ENCODE measurements around the gene GAP43.

The GAP43 gene

DNA sequence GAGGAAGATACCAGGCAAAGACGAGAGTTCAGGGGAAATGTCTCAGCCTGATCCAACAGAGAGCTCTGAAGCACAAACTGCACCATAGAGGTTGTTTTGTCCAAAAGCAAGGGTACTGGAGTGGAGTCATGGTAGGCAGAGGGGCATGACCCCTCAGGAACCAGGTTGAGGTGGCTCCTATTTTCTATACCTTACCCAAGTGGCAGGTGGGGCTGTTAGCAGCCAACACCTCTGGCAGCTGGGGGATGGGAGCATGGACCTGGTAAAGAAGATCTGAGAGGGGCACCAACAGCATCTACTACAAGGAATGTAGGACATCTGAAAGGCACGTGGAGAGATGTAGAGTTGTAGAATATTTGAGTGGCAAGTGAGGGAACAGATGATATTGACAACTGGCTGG, 85.2 kb downstream of the GAP43 start:
- Histone ChIP-seq H3K4me1 (ENCODE audit: control insufficient read depth, insufficient read depth, low read length, poor library complexity, severe bottlenecking) (no peaks in the 10 kb centered on the region), H3K27ac (ENCODE audit: insufficient read depth, low read length, poor library complexity, severe bottlenecking) (no peak overlapping the region), H3K4me3 (ENCODE audit: insufficient read depth, low read depth, low read length, poor library complexity, severe bottlenecking) (no peak overlapping the region), H3K27me3 (replicated peaks; ENCODE audit: control insufficient read depth, insufficient read depth, low read length, poor library complexity, severe bottlenecking) (no peaks in the 10 kb centered on the region), H3K9me3 (ENCODE audit: control insufficient read depth, low read length) (no peaks in the 10 kb centered on the region), H3K36me3 (ENCODE audit: control insufficient read depth, insufficient read depth, low read length) (no peaks in the 10 kb centered on the region)
- no peak for DNase-seq

DNA sequence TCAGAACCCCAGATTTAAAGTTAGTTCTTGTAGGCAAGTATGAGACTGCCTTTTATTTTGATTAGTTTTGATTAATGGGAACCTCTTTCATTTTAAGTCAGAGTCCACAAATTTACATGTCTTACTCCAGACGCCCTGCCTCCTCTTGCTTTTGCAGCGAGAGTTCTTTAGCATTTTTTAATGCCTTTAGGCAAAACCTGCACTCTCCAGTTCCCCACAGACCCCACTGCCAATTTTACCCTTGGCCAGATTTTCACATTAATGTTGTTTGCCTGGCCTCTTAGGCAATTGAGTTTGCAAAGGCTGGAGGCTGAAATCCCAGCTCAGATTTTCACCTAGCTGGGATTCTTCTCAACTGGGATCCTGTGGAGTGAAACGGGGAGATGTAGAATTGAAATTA, 85.8 kb downstream of the GAP43 start:
- DNase-seq = no peak
- H3K9me3 ChIP-seq (ENCODE audit: control insufficient read depth, low read length) = no peaks in the 10 kb centered on the region
- H3K4me1 ChIP-seq (ENCODE audit: control insufficient read depth, insufficient read depth, low read length, poor library complexity, severe bottlenecking) = no peaks in the 10 kb centered on the region
- H3K4me3 ChIP-seq (ENCODE audit: insufficient read depth, low read depth, low read length, poor library complexity, severe bottlenecking) = no peak overlapping the region
- H3K27me3 ChIP-seq (replicated peaks; ENCODE audit: control insufficient read depth, insufficient read depth, low read length, poor library complexity, severe bottlenecking) = no peaks in the 10 kb centered on the region
- no peak overlapping the region for H3K27ac ChIP-seq (ENCODE audit: insufficient read depth, low read length, poor library complexity, severe bottlenecking)
- H3K36me3 ChIP-seq (ENCODE audit: control insufficient read depth, insufficient read depth, low read length) = no peaks in the 10 kb centered on the region

DNA sequence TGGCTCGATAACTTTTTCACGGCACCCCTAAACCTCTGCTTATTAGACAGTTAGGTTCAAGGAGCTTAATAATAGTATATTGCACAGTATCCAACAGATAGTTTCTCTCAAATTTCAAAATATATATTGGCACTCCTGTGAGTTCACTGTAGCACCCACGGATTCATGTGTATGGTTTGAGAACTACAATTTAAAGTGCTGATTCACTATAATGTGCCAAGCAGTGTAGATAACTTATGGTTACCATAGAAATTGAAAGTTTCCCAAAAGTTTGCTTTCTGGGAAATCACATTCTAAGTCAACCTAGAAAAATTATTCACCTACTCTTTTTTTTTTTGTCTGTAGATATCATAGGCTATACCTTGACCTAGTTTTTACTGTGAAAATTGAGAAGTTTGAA, 86.6 kb downstream of the GAP43 start:
- no peaks in the 10 kb centered on the region for H3K4me1 ChIP-seq (ENCODE audit: control insufficient read depth, insufficient read depth, low read length, poor library complexity, severe bottlenecking)
- H3K4me3 ChIP-seq (ENCODE audit: insufficient read depth, low read depth, low read length, poor library complexity, severe bottlenecking) = no peak overlapping the region
- no peak overlapping the region for H3K27ac ChIP-seq (ENCODE audit: insufficient read depth, low read length, poor library complexity, severe bottlenecking)
- no peaks in the 10 kb centered on the region for H3K9me3 ChIP-seq (ENCODE audit: control insufficient read depth, low read length)
- no peaks in the 10 kb centered on the region for H3K36me3 ChIP-seq (ENCODE audit: control insufficient read depth, insufficient read depth, low read length)
- no peak for DNase-seq
- H3K27me3 ChIP-seq (replicated peaks; ENCODE audit: control insufficient read depth, insufficient read depth, low read length, poor library complexity, severe bottlenecking) = no peaks in the 10 kb centered on the region

DNA sequence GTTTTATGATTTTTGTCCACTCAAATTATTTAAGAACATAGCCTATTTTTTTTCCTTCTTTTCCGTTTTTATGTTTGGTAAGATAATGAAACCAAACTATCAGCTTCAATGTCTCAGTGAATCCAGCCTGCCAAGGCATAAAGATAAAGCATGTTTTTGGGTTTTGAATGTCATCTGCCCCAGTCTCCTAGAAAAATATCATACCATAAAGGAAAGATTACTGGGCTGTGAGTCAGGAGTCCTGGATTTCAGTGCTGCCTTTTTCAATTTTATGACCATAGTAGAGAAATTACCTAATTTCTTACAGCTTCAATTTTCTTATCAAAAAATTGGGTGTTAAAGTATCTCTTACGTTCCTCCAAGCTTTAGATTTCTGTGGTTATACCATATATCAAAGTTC, 87.5 kb downstream of the GAP43 start:
- no peaks in the 10 kb centered on the region for H3K9me3 ChIP-seq (ENCODE audit: control insufficient read depth, low read length)
- H3K27ac ChIP-seq (ENCODE audit: insufficient read depth, low read length, poor library complexity, severe bottlenecking) = no peak overlapping the region
- H3K4me3 ChIP-seq (ENCODE audit: insufficient read depth, low read depth, low read length, poor library complexity, severe bottlenecking) = no peak overlapping the region
- no peaks in the 10 kb centered on the region for H3K36me3 ChIP-seq (ENCODE audit: control insufficient read depth, insufficient read depth, low read length)
- no peaks in the 10 kb centered on the region for H3K4me1 ChIP-seq (ENCODE audit: control insufficient read depth, insufficient read depth, low read length, poor library complexity, severe bottlenecking)
- H3K27me3 ChIP-seq (replicated peaks; ENCODE audit: control insufficient read depth, insufficient read depth, low read length, poor library complexity, severe bottlenecking) = no peaks in the 10 kb centered on the region
- DNase-seq = no peak

DNA sequence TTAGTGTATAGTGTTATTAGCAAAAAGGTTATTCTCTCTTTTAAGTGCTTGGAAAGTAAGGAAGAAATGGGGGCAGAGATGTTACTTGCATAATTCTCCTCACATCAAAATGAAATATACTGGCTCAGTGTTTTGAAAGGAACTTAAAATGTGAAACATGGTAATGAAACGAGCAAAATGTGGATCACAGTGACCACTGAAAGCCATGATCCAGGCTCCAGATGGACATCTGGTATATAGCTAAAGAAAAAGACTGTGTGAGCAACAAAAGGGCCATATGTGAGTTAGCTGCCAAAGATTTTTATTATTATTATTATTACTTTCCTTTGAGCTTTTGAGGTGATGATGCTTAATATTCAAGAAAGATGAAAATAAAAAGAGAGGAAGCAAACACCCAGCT, 89.6 kb downstream of the GAP43 start:
- Histone ChIP-seq H3K9me3 (ENCODE audit: control insufficient read depth, low read length) (no peaks in the 10 kb centered on the region), H3K27ac (ENCODE audit: insufficient read depth, low read length, poor library complexity, severe bottlenecking) (no peak overlapping the region), H3K4me1 (ENCODE audit: control insufficient read depth, insufficient read depth, low read length, poor library complexity, severe bottlenecking) (no peaks in the 10 kb centered on the region), H3K27me3 (replicated peaks; ENCODE audit: control insufficient read depth, insufficient read depth, low read length, poor library complexity, severe bottlenecking) (no peaks in the 10 kb centered on the region), H3K36me3 (ENCODE audit: control insufficient read depth, insufficient read depth, low read length) (no peaks in the 10 kb centered on the region), H3K4me3 (ENCODE audit: insufficient read depth, low read depth, low read length, poor library complexity, severe bottlenecking) (no peak overlapping the region)
- DNase-seq = no peak

DNA sequence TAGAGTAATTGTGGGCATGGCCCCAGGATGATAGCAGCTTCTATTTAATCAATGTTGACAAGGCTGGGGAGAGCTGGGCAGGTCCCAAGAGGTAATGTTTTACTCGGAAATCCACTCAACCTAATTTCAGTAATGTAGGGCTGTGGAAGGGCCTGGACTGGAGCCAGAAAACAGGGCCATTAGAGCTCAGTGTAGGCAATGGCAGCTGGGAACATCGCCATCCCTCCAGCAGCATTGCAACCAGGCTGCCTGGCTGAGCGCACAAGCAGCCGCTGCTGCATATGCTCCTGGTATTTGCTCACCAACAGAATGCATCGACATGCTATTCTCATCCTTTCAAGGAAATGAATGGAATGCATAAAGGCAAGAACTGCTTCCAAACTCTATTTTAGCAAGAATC, 90.0 kb downstream of the GAP43 start:
- DNase-seq = no peak
- H3K9me3 ChIP-seq (ENCODE audit: control insufficient read depth, low read length) = no peaks in the 10 kb centered on the region
- no peak overlapping the region for H3K27ac ChIP-seq (ENCODE audit: insufficient read depth, low read length, poor library complexity, severe bottlenecking)
- H3K4me1 ChIP-seq (ENCODE audit: control insufficient read depth, insufficient read depth, low read length, poor library complexity, severe bottlenecking) = no peaks in the 10 kb centered on the region
- no peaks in the 10 kb centered on the region for H3K36me3 ChIP-seq (ENCODE audit: control insufficient read depth, insufficient read depth, low read length)
- no peak overlapping the region for H3K4me3 ChIP-seq (ENCODE audit: insufficient read depth, low read depth, low read length, poor library complexity, severe bottlenecking)
- no peaks in the 10 kb centered on the region for H3K27me3 ChIP-seq (replicated peaks; ENCODE audit: control insufficient read depth, insufficient read depth, low read length, poor library complexity, severe bottlenecking)

DNA sequence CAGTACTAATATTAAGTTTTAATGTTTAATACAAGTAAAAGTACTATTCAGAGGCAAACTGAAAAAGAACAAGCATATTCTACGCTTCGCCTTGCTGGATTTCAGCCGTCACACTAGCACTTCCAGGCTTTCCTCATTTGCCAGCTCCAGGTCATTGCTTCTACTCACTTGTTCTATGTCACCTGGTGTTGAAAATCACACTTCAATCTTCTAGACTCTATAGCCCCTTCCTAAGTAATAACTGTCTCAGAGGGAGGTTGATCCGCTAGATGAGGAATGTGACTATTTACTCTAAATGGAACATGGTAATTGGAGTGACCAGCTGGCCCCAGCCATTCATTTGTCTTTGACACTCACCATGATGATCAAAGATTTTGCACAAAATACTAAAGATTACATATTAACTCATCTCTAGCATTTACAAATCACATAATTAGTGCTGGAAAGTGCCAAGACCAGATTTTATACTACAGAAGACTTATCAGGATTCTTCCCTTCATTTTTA, 92.0 kb downstream of the GAP43 start:
- Histone ChIP-seq H3K27ac (ENCODE audit: insufficient read depth, low read length, poor library complexity, severe bottlenecking) (no peak overlapping the region), H3K9me3 (ENCODE audit: control insufficient read depth, low read length) (no peaks in the 10 kb centered on the region), H3K27me3 (replicated peaks; ENCODE audit: control insufficient read depth, insufficient read depth, low read length, poor library complexity, severe bottlenecking) (no peaks in the 10 kb centered on the region), H3K36me3 (ENCODE audit: control insufficient read depth, insufficient read depth, low read length) (no peaks in the 10 kb centered on the region), H3K4me1 (ENCODE audit: control insufficient read depth, insufficient read depth, low read length, poor library complexity, severe bottlenecking) (no peaks in the 10 kb centered on the region), H3K4me3 (ENCODE audit: insufficient read depth, low read depth, low read length, poor library complexity, severe bottlenecking) (no peak overlapping the region)
- DNase-seq = no peak

DNA sequence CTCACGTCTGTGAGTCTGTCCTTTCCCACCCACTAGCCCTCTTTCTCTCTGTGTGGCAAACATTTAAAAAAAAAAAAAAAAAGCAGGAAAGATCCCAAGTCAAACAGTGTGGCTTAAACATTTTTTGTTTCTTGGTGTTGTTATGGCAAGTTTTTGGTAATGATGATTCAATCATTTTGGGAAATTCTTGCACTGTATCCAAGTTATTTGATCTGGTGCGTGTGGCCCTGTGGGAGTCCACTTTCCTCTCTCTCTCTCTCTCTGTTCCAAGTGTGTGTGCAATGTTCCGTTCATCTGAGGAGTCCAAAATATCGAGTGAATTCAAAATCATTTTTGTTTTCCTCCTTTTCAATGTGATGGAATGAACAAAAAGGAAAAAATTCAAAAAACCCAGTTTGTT, 97.7 kb downstream of the GAP43 start:
- Histone ChIP-seq H3K4me3 (ENCODE audit: insufficient read depth, low read depth, low read length, poor library complexity, severe bottlenecking) (no peak overlapping the region), H3K9me3 (ENCODE audit: control insufficient read depth, low read length) (no peaks in the 10 kb centered on the region), H3K4me1 (ENCODE audit: control insufficient read depth, insufficient read depth, low read length, poor library complexity, severe bottlenecking) (no peaks in the 10 kb centered on the region), H3K27ac (ENCODE audit: insufficient read depth, low read length, poor library complexity, severe bottlenecking) (no peak overlapping the region), H3K27me3 (replicated peaks; ENCODE audit: control insufficient read depth, insufficient read depth, low read length, poor library complexity, severe bottlenecking) (no peaks in the 10 kb centered on the region), H3K36me3 (ENCODE audit: control insufficient read depth, insufficient read depth, low read length) (no peaks in the 10 kb centered on the region)
- DNase-seq = no peak

DNA sequence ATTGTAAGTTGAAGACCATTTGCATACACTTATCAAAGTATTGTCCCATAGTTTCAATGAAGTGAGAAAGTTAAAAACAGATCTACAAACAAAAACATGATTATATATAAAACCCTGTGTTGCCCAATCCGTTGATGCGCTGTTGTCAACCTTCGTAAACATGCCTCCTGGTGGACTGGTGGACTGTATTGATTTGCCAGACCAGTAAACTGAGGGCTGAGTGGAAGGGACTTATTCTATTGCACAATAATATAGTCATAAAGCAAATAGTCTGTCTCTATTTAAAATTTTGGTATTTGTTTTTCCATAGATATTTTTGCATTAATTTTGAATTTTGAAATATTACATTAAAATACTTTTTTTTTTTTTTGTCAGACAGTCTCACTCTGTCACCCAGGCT, 102.5 kb downstream of the GAP43 start:
- Histone ChIP-seq H3K27me3 (replicated peaks; ENCODE audit: control insufficient read depth, insufficient read depth, low read length, poor library complexity, severe bottlenecking) (no peaks in the 10 kb centered on the region), H3K36me3 (ENCODE audit: control insufficient read depth, insufficient read depth, low read length) (no peaks in the 10 kb centered on the region), H3K4me3 (ENCODE audit: insufficient read depth, low read depth, low read length, poor library complexity, severe bottlenecking) (no peak overlapping the region), H3K4me1 (ENCODE audit: control insufficient read depth, insufficient read depth, low read length, poor library complexity, severe bottlenecking) (no peaks in the 10 kb centered on the region), H3K27ac (ENCODE audit: insufficient read depth, low read length, poor library complexity, severe bottlenecking) (no peak overlapping the region), H3K9me3 (ENCODE audit: control insufficient read depth, low read length) (no peaks in the 10 kb centered on the region)
- DNase-seq = no peak

DNA sequence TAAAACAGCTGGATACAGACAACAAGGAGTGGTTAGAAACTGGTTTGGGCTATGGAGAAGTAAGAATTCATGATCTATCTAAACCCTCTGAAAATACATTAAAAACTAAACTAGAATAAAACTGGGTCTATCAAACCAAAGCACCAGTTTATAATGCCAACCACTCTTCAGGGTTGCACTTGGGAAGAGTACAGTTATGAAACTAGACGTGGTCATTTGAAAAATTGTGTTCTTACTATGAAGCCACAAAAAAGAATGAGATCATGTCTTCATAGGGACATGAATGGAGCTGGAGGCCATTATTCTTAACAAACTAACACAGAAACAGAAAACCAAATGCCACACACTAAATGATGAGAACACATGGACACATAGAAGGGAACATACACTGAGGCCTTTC, 103.8 kb downstream of the GAP43 start:
- no peaks in the 10 kb centered on the region for H3K36me3 ChIP-seq (ENCODE audit: control insufficient read depth, insufficient read depth, low read length)
- H3K4me1 ChIP-seq (ENCODE audit: control insufficient read depth, insufficient read depth, low read length, poor library complexity, severe bottlenecking) = no peaks in the 10 kb centered on the region
- no peaks in the 10 kb centered on the region for H3K27me3 ChIP-seq (replicated peaks; ENCODE audit: control insufficient read depth, insufficient read depth, low read length, poor library complexity, severe bottlenecking)
- no peak for DNase-seq
- no peaks in the 10 kb centered on the region for H3K9me3 ChIP-seq (ENCODE audit: control insufficient read depth, low read length)
- no peak overlapping the region for H3K4me3 ChIP-seq (ENCODE audit: insufficient read depth, low read depth, low read length, poor library complexity, severe bottlenecking)
- H3K27ac ChIP-seq (ENCODE audit: insufficient read depth, low read length, poor library complexity, severe bottlenecking) = no peak overlapping the region

DNA sequence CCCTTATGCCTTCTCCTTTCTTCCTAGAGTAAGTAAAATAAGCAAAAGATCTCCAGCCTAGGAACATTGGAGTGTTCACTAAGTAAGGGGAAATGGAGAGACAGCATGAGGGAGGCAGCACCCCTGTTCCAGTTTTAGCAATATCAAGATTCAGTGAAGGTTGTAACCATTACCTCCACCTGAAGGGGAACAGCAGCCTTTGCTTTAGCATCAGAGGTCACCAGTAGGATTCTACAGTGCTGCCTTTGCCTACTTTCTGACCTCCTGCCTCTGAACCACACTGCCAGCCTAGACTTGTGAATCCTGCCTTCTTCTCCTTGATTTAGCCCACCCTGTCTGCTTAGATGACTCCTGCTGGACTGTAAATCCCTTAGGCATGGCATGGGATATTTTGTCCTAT, 104.7 kb downstream of the GAP43 start:
- no peak for DNase-seq
- H3K9me3 ChIP-seq (ENCODE audit: control insufficient read depth, low read length) = no peaks in the 10 kb centered on the region
- H3K27ac ChIP-seq (ENCODE audit: insufficient read depth, low read length, poor library complexity, severe bottlenecking) = no peak overlapping the region
- H3K36me3 ChIP-seq (ENCODE audit: control insufficient read depth, insufficient read depth, low read length) = no peaks in the 10 kb centered on the region
- H3K4me3 ChIP-seq (ENCODE audit: insufficient read depth, low read depth, low read length, poor library complexity, severe bottlenecking) = no peak overlapping the region
- no peaks in the 10 kb centered on the region for H3K27me3 ChIP-seq (replicated peaks; ENCODE audit: control insufficient read depth, insufficient read depth, low read length, poor library complexity, severe bottlenecking)
- H3K4me1 ChIP-seq (ENCODE audit: control insufficient read depth, insufficient read depth, low read length, poor library complexity, severe bottlenecking) = no peaks in the 10 kb centered on the region

Measured in effector memory CD4-positive, alpha-beta T cell (primary cell).